RWPE1 (cell line): Measurements from ENCODE around the gene CLBA1.

ENCODE experiments used
- CTCF ChIA-PET: fragments of 350-600 bp; sonication (Branson Sonifier 250); formaldehyde crosslinking; extraction: SDS; loops from one replicate; lab custom pipeline; 2021; lab: Yijun Ruan, JAX
- POLR2A ChIA-PET: fragments of 400-600 bp; formaldehyde crosslinking; extraction: SDS; loops from one replicate; lab custom pipeline; 2020; ENCODE audit warnings: antibody characterized with exemption; ENCODE audit not compliant: low non-redundant PET; lab: Yijun Ruan, JAX
- DNase-seq: peaks from one replicate; pipeline ENCODE4 v3.0.0; 2012; ENCODE audit warnings: low spot score
- H3K27ac ChIP-seq: fragments of 450-650 bp; 2 replicates; pipeline ENCODE4 v1.5.1; 2017
- CTCF ChIP-seq: fragments of 450-650 bp; conservative IDR thresholded peaks from 2 replicates; pipeline ENCODE4 v1.5.1; 2017; ENCODE audit warnings: low read depth, mild to moderate bottlenecking

Gene CLBA1

GRCh38 chr14:105010106-105010505, 24.5 kb downstream of the CLBA1 start:
- CTCF ChIA-PET, result no interaction called here
- peak overlapping the region; percentile 96 for H3K27ac ChIP-seq
- POLR2A ChIA-PET, result no interaction called here
- no peak for TF ChIP-seq CTCF
- no peak for DNase-seq

GRCh38 chr14:105010891-105011291, 25.3 kb downstream of the CLBA1 start:
- TF ChIP-seq CTCF, result no peak
- no peak for DNase-seq
- H3K27ac ChIP-seq, result peak overlapping the region; percentile 94
- CTCF ChIA-PET, result interaction anchor here (0.7 to 1.3 kb wide), 3 partner anchors 12 to 193 kb away, joined by 3 to 7 read pairs (median 4); no protein-coding TSS in a partner anchor
- POLR2A ChIA-PET, result no interaction called here

DNA sequence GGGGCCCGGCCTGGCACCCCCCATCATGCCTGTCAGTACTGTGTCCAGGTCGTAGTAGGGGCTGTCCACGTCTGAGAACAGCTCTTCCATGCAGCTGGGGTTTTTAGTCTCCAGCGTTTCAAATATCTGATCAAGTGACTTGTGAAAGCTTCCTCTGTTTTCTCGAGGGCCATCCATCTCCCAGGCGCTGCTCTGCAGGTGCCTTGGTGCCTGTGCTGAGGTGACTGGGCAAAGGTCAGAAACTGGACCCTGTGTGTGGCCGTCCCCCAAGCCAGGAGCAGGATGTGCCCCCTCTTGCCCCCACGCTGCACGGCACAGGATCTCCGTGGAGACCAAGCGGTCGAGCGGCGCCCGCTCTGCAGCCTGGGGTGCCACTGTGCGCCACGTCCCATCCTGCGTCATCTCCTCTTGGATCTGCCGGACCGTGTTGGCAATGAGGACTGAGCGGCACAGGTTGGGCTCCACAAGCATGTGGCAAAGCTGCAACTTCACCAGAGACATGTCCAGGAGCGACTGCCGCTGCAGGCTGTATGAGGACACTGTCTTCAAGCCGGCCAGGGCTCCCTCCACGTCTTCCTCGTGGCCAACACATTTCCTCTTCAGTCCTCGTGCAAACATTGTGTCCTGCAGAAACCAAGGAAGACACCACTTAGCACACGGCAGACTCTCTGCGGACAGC, 25.9 kb downstream of the CLBA1 start:
- POLR2A ChIA-PET, result no interaction called here
- CTCF ChIA-PET, result interaction anchor here (0.6 to 2.4 kb wide), 5 partner anchors 13 to 192 kb away, joined by 3 to 8 read pairs (median 4); no protein-coding TSS in a partner anchor

GRCh38 chr14:105012171-105012985, 26.8 kb downstream of the CLBA1 start:
- ChIA-PET CTCF (interaction anchor here (0.6 to 2.4 kb wide), 7 partner anchors 13 to 143 kb away, joined by 3 to 8 read pairs (median 4); no protein-coding TSS in a partner anchor), POLR2A (no interaction called here)
- H3K27ac ChIP-seq, result peak overlapping the region; percentile 94
- no peak for DNase-seq
- peak; percentile 47 for TF ChIP-seq CTCF

More for the DNA sequence above, 25.9 kb downstream of the CLBA1 start:
- peak overlapping the region; percentile 94 for H3K27ac ChIP-seq
- DNase-seq, result no peak
- no peak for TF ChIP-seq CTCF

- CTCF ChIA-PET, result interaction anchor here (0.6 to 2.4 kb wide), 3 partner anchors 14 to 37 kb away, joined by 5 to 8 read pairs (median 5); no protein-coding TSS in a partner anchor
- DNase-seq, result no peak
Measured at GRCh38 chr14:105013150-105013785, 27.7 kb downstream of the CLBA1 start.

More at GRCh38 chr14:105013150-105013785, 27.7 kb downstream of the CLBA1 start:
- no peak for TF ChIP-seq CTCF
- H3K27ac ChIP-seq, result peak overlapping the region; percentile 94
- POLR2A ChIA-PET, result no interaction called here
